Endodermal cell (in vitro differentiated cells): ENCODE data around the gene ZNF367. TPM values are rescaled to one million over a fixed set of nuclear protein-coding genes. Genes with fewer than 3 reads are reported as not detected.

ENCODE experiments used
- DNase-seq: peaks from one replicate; pipeline ENCODE4 v3.0.0-alpha.2; 2017
- H3K27ac ChIP-seq: 2 replicates; pipeline ENCODE4 v1.5.1; 2013; ENCODE audit warnings: mild to moderate bottlenecking, low read depth, low read length, moderate library complexity
- H3K27me3 ChIP-seq: 2 replicates; pipeline ENCODE4 v1.6.1; 2013; ENCODE audit warnings: mild to moderate bottlenecking, low read length, moderate library complexity; ENCODE audit not compliant: insufficient read depth, control insufficient read depth, poor library complexity, severe bottlenecking
- H3K36me3 ChIP-seq: 2 replicates; pipeline ENCODE4 v1.7.0; 2013; ENCODE audit warnings: mild to moderate bottlenecking, low read length, moderate library complexity; ENCODE audit not compliant: control insufficient read depth, insufficient read depth
- H3K4me1 ChIP-seq: one replicate; pipeline ENCODE4 v1.7.0; 2013; ENCODE audit warnings: low read length; ENCODE audit not compliant: control insufficient read depth, insufficient read depth
- H3K4me3 ChIP-seq: 2 replicates; pipeline ENCODE4 v1.5.1; 2013; ENCODE audit warnings: mild to moderate bottlenecking, low read length, moderate library complexity
- H3K9ac ChIP-seq: 2 replicates; pipeline ENCODE4 v1.6.1; 2013; ENCODE audit warnings: mild to moderate bottlenecking, low read length, moderate library complexity; ENCODE audit not compliant: poor library complexity, severe bottlenecking; ENCODE audit errors: extremely low read depth
- H3K9me3 ChIP-seq: 2 replicates; pipeline ENCODE4 v1.6.1; 2013; ENCODE audit warnings: mild to moderate bottlenecking, low read length, moderate library complexity; ENCODE audit not compliant: control insufficient read depth
- H3K27ac Mint-ChIP-seq: 2 replicates; pipeline ENCODE4 v1.8.0; 2020; ENCODE audit warnings: mixed read lengths
- H3K27me3 Mint-ChIP-seq: 2 replicates; pipeline ENCODE4 v1.8.0; 2021; ENCODE audit warnings: mild to moderate bottlenecking, mixed read lengths; ENCODE audit not compliant: insufficient read depth
- H3K36me3 Mint-ChIP-seq: 2 replicates; pipeline ENCODE4 v1.8.0; 2020; ENCODE audit warnings: low read depth, mixed read lengths
- H3K4me1 Mint-ChIP-seq: 2 replicates; pipeline ENCODE4 v1.8.0; 2020; ENCODE audit warnings: mixed read lengths
- H3K4me3 Mint-ChIP-seq: 2 replicates; pipeline ENCODE4 v1.8.0; 2020; ENCODE audit warnings: mild to moderate bottlenecking, moderate library complexity, mixed read lengths
- H3K9me3 Mint-ChIP-seq: 2 replicates; pipeline ENCODE4 v1.8.0; 2020; ENCODE audit warnings: mild to moderate bottlenecking, mixed read lengths
- WGBS, 2 experiments: methylation state at CpG; one replicate each; pipeline versions ENCODE4 v1.1.5 to v1.1.7; 2013; ENCODE audit warnings: missing lambda C conversion rate in 2 of 2, mixed read lengths in 1 of 2; ENCODE audit not compliant: insufficient coverage in 1 of 2, insufficient read length in 1 of 2; 5-methylcytosine and 5-hydroxymethylcytosine counted together
- total RNA-seq, 2 donors: library from RNA; stranded (reverse); fragmentation: NEBNext Ultra II Directional in 1 of 2; extraction: Animal tissue kit (Norgen Biotek cat#: 25700) in 1 of 2; gene quantifications; 2 replicates in 1 of 2; 3 replicates in 1 of 2; pipeline ENCODE4 v1.2.1, GENCODE V29; 2021
- TF ChIP-seq, protein P1 (sequence below): fragments of 200-600 bp; sonication (generic); conservative IDR thresholded peaks from 2 replicates; pipeline ENCODE4 v1.5.0; 2021; ENCODE audit warnings: antibody characterized with exemption, mild to moderate bottlenecking

The ZNF367 gene
- total RNA-seq, 2 donors from 2014 or later = 7.7 to 10.6 TPM

GRCh38 chr9:96386157-96386556 is 32.0 kb downstream of the ZNF367 start:
- Mint-ChIP-seq H3K27me3 (no peaks in the 10 kb centered on the region), H3K36me3 (peaks cover 30% of the 10 kb centered on the region), H3K4me3 (no peak overlapping the region), H3K4me1 (peaks cover 15% of the 10 kb centered on the region), H3K9me3 (no peaks in the 10 kb centered on the region), H3K27ac (no peak overlapping the region)
- Histone ChIP-seq H3K36me3 (peaks cover 45% of the 10 kb centered on the region), H3K27ac (no peak overlapping the region), H3K9ac (no peak overlapping the region), H3K4me3 (no peak overlapping the region), H3K27me3 (no peaks in the 10 kb centered on the region), H3K9me3 (no peaks in the 10 kb centered on the region), H3K4me1 (no peaks in the 10 kb centered on the region)
- no peak for DNase-seq
- TF ChIP-seq, protein P1, sequence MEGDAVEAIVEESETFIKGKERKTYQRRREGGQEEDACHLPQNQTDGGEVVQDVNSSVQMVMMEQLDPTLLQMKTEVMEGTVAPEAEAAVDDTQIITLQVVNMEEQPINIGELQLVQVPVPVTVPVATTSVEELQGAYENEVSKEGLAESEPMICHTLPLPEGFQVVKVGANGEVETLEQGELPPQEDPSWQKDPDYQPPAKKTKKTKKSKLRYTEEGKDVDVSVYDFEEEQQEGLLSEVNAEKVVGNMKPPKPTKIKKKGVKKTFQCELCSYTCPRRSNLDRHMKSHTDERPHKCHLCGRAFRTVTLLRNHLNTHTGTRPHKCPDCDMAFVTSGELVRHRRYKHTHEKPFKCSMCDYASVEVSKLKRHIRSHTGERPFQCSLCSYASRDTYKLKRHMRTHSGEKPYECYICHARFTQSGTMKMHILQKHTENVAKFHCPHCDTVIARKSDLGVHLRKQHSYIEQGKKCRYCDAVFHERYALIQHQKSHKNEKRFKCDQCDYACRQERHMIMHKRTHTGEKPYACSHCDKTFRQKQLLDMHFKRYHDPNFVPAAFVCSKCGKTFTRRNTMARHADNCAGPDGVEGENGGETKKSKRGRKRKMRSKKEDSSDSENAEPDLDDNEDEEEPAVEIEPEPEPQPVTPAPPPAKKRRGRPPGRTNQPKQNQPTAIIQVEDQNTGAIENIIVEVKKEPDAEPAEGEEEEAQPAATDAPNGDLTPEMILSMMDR = no peak

DNA sequence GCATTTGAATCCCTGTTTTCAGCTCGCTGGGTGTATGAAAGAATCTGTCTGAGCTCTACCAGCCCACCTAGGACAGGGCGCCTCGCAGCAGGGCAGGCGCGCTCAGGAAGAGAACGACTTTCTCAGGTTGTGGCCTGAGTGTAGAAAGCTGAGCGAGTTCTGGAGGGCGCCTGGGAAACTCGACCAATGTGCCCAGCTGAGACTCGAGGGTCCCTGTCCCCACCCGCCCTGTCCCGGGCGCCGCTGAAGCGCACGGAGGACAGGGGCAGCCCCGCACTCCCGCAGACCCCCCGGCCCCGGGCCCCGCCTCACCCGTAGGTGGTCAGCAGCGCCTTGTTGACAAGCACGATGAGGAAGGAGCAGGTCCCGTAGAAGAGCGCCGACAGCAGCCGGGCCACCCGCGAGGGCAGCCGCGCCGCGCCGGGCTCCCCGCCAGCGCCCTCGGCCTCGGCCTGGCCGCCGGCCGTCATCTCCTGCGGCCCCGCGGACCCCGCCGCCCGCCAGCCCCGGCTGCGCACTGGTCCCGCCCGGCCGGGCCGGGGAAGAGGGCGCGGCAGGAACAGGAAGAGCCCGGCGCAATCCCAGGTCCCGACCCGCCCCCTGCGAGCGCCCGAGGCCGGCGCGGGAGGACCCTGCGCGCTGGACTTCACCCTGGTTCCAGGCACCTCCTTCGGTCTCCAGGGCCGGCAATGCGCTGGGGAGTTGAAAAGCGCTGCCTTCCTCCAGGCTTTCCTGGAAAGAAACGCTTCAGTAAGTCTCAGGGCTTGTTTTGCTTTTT is 34.8 kb downstream of the ZNF367 start, which contains the start of gene SLC35D2:
TSS of gene SLC35D2 (minus strand) at position 547 of the 778 bp plus-strand sequence. CDS start at position 470, 77 bp downstream.
- Mint-ChIP-seq H3K4me1 (peaks cover 16% of the 10 kb centered on the region), H3K27ac (peak within 1 kb of the TSS; percentile 73), H3K27me3 (no peaks in the 10 kb centered on the region), H3K4me3 (peak within 1 kb of the TSS; percentile 75), H3K9me3 (no peaks in the 10 kb centered on the region), H3K36me3 (peaks cover 27% of the 10 kb centered on the region)
- Histone ChIP-seq H3K27me3 (no peaks in the 10 kb centered on the region), H3K36me3 (peaks cover 28% of the 10 kb centered on the region), H3K27ac (no peak within 1 kb of the TSS), H3K4me3 (peak within 1 kb of the TSS; percentile 88), H3K9me3 (no peaks in the 10 kb centered on the region), H3K9ac (peak within 1 kb of the TSS; percentile 58), H3K4me1 (no peaks in the 10 kb centered on the region)
- DNase-seq = peak; percentile 89
- TF ChIP-seq, protein P1 = no peak
- WGBS, 2 experiments = 0 to 1% methylated on average over 19 to 73 of the region's 73 CpGs

- Histone ChIP-seq H3K36me3 (peaks cover 23% of the 10 kb centered on the region), H3K9me3 (no peaks in the 10 kb centered on the region), H3K4me3 (peak overlapping the region; percentile 88), H3K27ac (no peak overlapping the region), H3K4me1 (peaks cover 1% of the 10 kb centered on the region), H3K9ac (peak overlapping the region; percentile 58), H3K27me3 (no peaks in the 10 kb centered on the region)
- Mint-ChIP-seq H3K9me3 (no peaks in the 10 kb centered on the region), H3K4me1 (peaks cover 16% of the 10 kb centered on the region), H3K27me3 (no peaks in the 10 kb centered on the region), H3K27ac (peak overlapping the region; percentile 3), H3K36me3 (peaks cover 22% of the 10 kb centered on the region), H3K4me3 (peak overlapping the region; percentile 75)
- DNase-seq = no peak
- TF ChIP-seq, protein P1 = no peak
- 26 to 41% methylated on average over 7 of the region's 7 CpGs for WGBS, 2 experiments
Observed at GRCh38 chr9:96382839-96383164, 35.4 kb downstream of the ZNF367 start.
